ENCODE measurements around the gene COL27A1. TPM values are rescaled to one million over a fixed set of nuclear protein-coding genes. Genes with fewer than 3 reads are reported as not detected.

The COL27A1 gene
- polyA plus RNA-seq, 1 of the 3 experiments (the other 2 are of a cell fraction) = 8.7 TPM

DNA sequence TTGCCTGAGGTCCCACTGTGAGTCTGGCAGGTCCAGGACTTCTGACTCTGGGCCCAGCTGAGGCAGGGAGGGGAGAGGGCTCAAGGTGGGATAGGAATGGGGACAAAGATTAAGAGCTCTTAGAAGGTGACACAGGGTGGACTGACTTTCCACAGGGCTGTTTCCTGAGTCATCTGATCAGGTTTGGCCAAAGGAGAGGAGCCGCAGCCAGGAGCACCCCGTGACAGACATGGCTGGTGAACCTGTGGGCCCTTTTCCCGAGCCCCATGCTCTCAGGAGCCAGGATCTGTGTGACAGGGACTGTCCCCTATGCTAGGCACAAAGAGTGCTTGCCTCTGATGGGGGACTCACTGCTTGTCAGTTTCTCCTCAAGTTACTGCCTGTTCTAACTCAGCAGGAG lies 37.8 kb downstream of the COL27A1 start:
- Histone ChIP-seq H3K9me2 (no peaks in the 10 kb centered on the region), H3K36me3 (replicated peaks in 1 of 2; ENCODE audit: control insufficient read depth in 1 of 2, insufficient read depth in 2 of 2, low read length in 1 of 2) (peaks cover 0 to 10% of the 10 kb centered on the region in 2 experiments), H3K27ac (ENCODE audit: low read depth in 2 of 2, low read length in 1 of 2) (no peak overlapping the region), H3K4me1 (ENCODE audit: control insufficient read depth in 1 of 2, insufficient read depth in 2 of 2, low read depth in 1 of 2, low read length in 1 of 2) (peaks cover 0 to 2% of the 10 kb centered on the region in 2 experiments; a peak in 1 of 4 replicates), H2AFZ (ENCODE audit: low read depth) (no peak overlapping the region), H3F3A (replicated peaks; ENCODE audit: insufficient read depth) (no peaks in the 10 kb centered on the region), H4K20me1 (ENCODE audit: insufficient read depth) (no peaks in the 10 kb centered on the region), H3K79me2 (ENCODE audit: insufficient read depth) (no peaks in the 10 kb centered on the region), H3K9me3 (peaks cover 10% of the 10 kb centered on the region; the same call in 1 of the 2 replicates), H3K27me3 (ENCODE audit: insufficient read depth) (no peaks in the 10 kb centered on the region), H3K9ac (no peak overlapping the region), H3K4me3 (ENCODE audit: low read depth in 2 of 2, low read length in 1 of 2) (no peak overlapping the region), H3K4me2 (no peak overlapping the region)
- TF ChIP-seq IRF3 (IDR thresholded peaks at IDR 0.05; ENCODE audit: low read depth, low read length) = no peak
- no peak for TF ChIP-seq NFIC (IDR thresholded peaks at IDR 0.05; ENCODE audit: borderline replicate concordance)
- no peak for TF ChIP-seq GATA2 (CRISPR knock-in tag; IDR thresholded peaks at IDR 0.05)
- TF ChIP-seq RAD21 (IDR thresholded peaks at IDR 0.05; ENCODE audit: low read length) = no peak
- no peak for TF ChIP-seq TAF1 (IDR thresholded peaks at IDR 0.05; ENCODE audit: borderline replicate concordance, low read depth, low read length)
- no peak for TF ChIP-seq EZH2phosphoT487 (IDR thresholded peaks at IDR 0.05; ENCODE audit: borderline replicate concordance, low read depth)
- CTCF ChIA-PET = interaction anchor here (1.4 kb wide), 1 partner anchor 85 kb away, joined by 3 read pairs; no protein-coding TSS in a partner anchor
- DNase-seq = no peak
- POLR2A ChIA-PET = no interaction called here
- WGBS (ENCODE audit: low lambda C conversion rate) = 100% methylated on average over 2 of the region's 3 CpGs

DNA sequence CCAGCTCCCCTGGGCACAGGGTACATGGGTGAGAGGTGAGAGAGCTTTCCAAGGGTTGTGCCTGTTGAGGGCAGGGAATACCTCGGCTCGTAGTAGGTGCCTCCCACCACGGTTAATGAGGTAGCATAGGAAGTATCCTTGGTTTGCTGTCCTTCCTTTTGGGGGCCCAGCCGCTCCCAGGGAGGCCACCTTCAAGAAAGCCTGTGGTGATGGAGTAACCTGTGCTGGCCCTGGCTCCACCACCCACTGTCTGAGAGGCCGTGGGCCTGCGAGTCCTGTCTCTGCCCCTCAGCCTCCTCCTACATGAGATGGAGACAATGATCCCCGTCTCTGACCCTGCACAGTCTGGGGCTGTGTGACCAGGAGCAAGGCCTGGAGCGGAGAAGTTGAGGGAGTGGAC lies 40.8 kb downstream of the COL27A1 start:
- DNase-seq = no peak
- Histone ChIP-seq H3K27me3 (ENCODE audit: insufficient read depth) (no peaks in the 10 kb centered on the region), H3K9me2 (no peaks in the 10 kb centered on the region), H3K4me2 (no peak overlapping the region), H4K20me1 (ENCODE audit: insufficient read depth) (no peaks in the 10 kb centered on the region), H3K79me2 (ENCODE audit: insufficient read depth) (no peaks in the 10 kb centered on the region), H3F3A (replicated peaks; ENCODE audit: insufficient read depth) (no peaks in the 10 kb centered on the region), H3K4me1 (ENCODE audit: control insufficient read depth in 1 of 2, insufficient read depth in 2 of 2, low read depth in 1 of 2, low read length in 1 of 2) (no peaks in the 10 kb centered on the region; a peak in 1 of 4 replicates), H3K9ac (no peak overlapping the region), H3K9me3 (no peaks in the 10 kb centered on the region), H2AFZ (ENCODE audit: low read depth) (no peak overlapping the region), H3K27ac (ENCODE audit: low read depth in 2 of 2, low read length in 1 of 2) (no peak overlapping the region), H3K4me3 (ENCODE audit: low read depth in 2 of 2, low read length in 1 of 2) (no peak overlapping the region), H3K36me3 (replicated peaks in 1 of 2; ENCODE audit: control insufficient read depth in 1 of 2, insufficient read depth in 2 of 2, low read length in 1 of 2) (no peaks in the 10 kb centered on the region)
- WGBS (ENCODE audit: low lambda C conversion rate) = no CpG with 5 or more reads among the region's 8 CpGs
- ChIA-PET CTCF (interaction anchor here (1.7 kb wide), 2 partner anchors 10 to 76 kb away, joined by 5 to 7 read pairs; no protein-coding TSS in a partner anchor), POLR2A (no interaction called here)
- no peak for TF ChIP-seq TEAD4 (IDR thresholded peaks at IDR 0.05; ENCODE audit: borderline replicate concordance, insufficient read depth)
- no peak for TF ChIP-seq REST (IDR thresholded peaks at IDR 0.05; ENCODE audit: low read depth, low read length)
